ENCODE measurements around the gene HLA-DPB1.
"Not testable (repeated sequence)": the region's sequence is repeated elsewhere in the genome, so short reads cannot be mapped to it uniquely, and the experiment has no call there.

HLA-DPB1 gene

GRCh38 chr6:33057222-33058150, 18.3 kb upstream of the HLA-DPB1 start:
- ChIA-PET POLR2A (interaction anchor here (1.2 kb wide), 1 partner anchor 1195 kb away, joined by 3 read pairs; the partner anchor contains the start of gene NEU1), CTCF (interaction anchor here (0.8 to 3.4 kb wide), 7 partner anchors 9 to 57 kb away, joined by 3 to 10 read pairs (median 4); partner anchors contain the start of gene HLA-DPA1)
- TF ChIP-seq CTCF (IDR thresholded peaks at IDR 0.05; ENCODE audit: control extremely low read depth, extremely low read depth, low read depth, missing control alignments): no peak
- no peak for DNase-seq (ENCODE audit: extremely low spot score)

- DNase-seq (ENCODE audit: extremely low spot score): peak; percentile 40
- CTCF ChIA-PET: interaction anchor here (0.9 to 1.2 kb wide), 7 partner anchors 11 to 45 kb away, joined by 3 to 7 read pairs (median 4); partner anchors contain the start of genes HLA-DPA1 and HLA-DPB1
- POLR2A ChIA-PET: interaction anchor here (0.5 to 1.6 kb wide), 3 partner anchors 11 to 122 kb away, joined by 3 to 7 read pairs (median 3); partner anchors contain the start of gene HLA-DPA1
- TF ChIP-seq CTCF (IDR thresholded peaks at IDR 0.05; ENCODE audit: control extremely low read depth, extremely low read depth, low read depth, missing control alignments): no peak
Observed at GRCh38 chr6:33061987-33062386, 13.8 kb upstream of the HLA-DPB1 start.

- CTCF ChIA-PET: interaction anchor here (1.3 kb wide), 1 partner anchor 9 kb away, joined by 5 read pairs; no protein-coding TSS in a partner anchor
- DNase-seq (ENCODE audit: extremely low spot score); POLR2A ChIA-PET: not testable (repeated sequence)
Observed at GRCh38 chr6:33063435-33063834, 12.4 kb upstream of the HLA-DPB1 start.

GRCh38 chr6:33064723-33065122, 11.1 kb upstream of the HLA-DPB1 start:
- TF ChIP-seq CTCF (IDR thresholded peaks at IDR 0.05; ENCODE audit: control extremely low read depth, extremely low read depth, low read depth, missing control alignments): no peak
- CTCF ChIA-PET: interaction anchor here (1.0 to 1.5 kb wide), 8 partner anchors 8 to 109 kb away, joined by 3 to 5 read pairs (median 3); no protein-coding TSS in a partner anchor
- POLR2A ChIA-PET: no interaction called here
- DNase-seq (ENCODE audit: extremely low spot score): no peak

- TF ChIP-seq CTCF (IDR thresholded peaks at IDR 0.05; ENCODE audit: control extremely low read depth, extremely low read depth, low read depth, missing control alignments): no peak
- CTCF ChIA-PET: interaction anchor here (1.0 to 1.5 kb wide), 6 partner anchors 9 to 108 kb away, joined by 3 to 4 read pairs (median 3); no protein-coding TSS in a partner anchor
- POLR2A ChIA-PET: no interaction called here
- no peak for DNase-seq (ENCODE audit: extremely low spot score)
Observed at GRCh38 chr6:33065312-33065711, 10.5 kb upstream of the HLA-DPB1 start.

GRCh38 chr6:33066917-33067521, 8.8 kb upstream of the HLA-DPB1 start:
- TF ChIP-seq CTCF (IDR thresholded peaks at IDR 0.05; ENCODE audit: control extremely low read depth, extremely low read depth, low read depth, missing control alignments): no peak
- no peak for DNase-seq (ENCODE audit: extremely low spot score)
- ChIA-PET CTCF (no interaction called here), POLR2A (no interaction called here)
